ENCODE data around the gene TULP4.

Gene TULP4

DNA sequence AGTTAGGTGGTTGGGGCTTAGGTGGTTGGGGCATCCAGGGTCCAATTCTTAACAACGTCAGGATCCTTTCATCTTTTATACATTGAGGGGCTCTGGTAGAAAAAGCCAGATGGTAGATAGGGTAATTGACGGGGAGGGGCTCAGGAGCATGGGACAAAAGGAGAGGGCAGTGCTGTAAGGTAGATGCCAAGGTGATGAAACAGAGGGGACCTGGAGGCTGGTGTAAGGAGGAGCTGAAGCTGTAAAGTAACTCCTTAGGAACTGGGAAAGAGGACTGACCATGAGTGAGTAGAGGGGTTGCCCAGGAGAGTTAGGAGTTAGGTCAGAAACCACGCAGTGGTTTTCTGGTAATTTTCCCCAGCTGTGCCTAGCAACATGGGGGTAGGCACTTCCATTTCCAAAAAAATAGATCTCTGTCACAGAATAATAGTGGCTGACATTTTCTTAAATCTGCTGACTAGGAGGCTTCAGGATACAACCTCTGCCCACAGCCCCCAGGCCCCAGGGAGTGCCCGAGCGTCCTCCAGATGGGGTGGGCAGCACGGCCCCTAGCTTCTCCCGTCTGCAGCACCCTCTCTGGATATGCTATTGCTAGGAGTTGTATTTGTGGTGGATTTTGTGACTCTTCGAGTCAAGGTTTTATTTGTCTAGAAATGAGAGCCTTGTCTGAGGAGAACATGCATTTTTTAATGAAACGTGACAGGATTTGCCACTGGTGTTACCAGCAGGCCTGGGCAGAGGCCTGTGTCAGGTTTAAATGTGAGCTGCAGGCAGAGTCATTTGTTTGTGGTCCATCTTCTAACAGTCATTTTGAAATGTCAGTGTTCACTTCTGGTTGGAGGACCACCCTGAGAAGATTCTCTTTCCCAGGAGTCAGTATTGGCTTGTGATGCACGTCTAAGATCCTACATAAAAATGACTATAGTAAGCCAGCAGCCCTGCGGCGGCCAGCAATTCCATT, 44.6 kb downstream of the TULP4 start:
- peaks cover 2 to 21% (median 14%) of the 10 kb centered on the region in 10 experiments; a peak in 19 of 20 replicates for H3K4me1 ChIP-seq
- H3K9me3 ChIP-seq (replicated peaks in 1 of 11): peaks cover 0 to 7% (median 2%) of the 10 kb centered on the region in 11 experiments; a peak in 13 of 22 replicates
- peak overlapping the region in 6 of 11 experiments; percentile 8 to 33 (median 20); a peak in 5 of 22 replicates for H3K4me2 ChIP-seq
- peaks cover 24 to 69% (median 40%) of the 10 kb centered on the region in 11 experiments; a peak in 18 of 22 replicates for H4K20me1 ChIP-seq
- TF ChIP-seq Cebpa-rat (IDR thresholded peaks at IDR 0.05): no peak
- no peak overlapping the region for H3K27ac ChIP-seq
- no peak overlapping the region for H3K4me3 ChIP-seq
- peaks cover 0 to 28% (median 9%) of the 10 kb centered on the region in 11 experiments; a peak in 7 of 22 replicates for H3K36me3 ChIP-seq
- no peak overlapping the region for H3K9ac ChIP-seq
- H3K27me3 ChIP-seq: no peaks in the 10 kb centered on the region

DNA sequence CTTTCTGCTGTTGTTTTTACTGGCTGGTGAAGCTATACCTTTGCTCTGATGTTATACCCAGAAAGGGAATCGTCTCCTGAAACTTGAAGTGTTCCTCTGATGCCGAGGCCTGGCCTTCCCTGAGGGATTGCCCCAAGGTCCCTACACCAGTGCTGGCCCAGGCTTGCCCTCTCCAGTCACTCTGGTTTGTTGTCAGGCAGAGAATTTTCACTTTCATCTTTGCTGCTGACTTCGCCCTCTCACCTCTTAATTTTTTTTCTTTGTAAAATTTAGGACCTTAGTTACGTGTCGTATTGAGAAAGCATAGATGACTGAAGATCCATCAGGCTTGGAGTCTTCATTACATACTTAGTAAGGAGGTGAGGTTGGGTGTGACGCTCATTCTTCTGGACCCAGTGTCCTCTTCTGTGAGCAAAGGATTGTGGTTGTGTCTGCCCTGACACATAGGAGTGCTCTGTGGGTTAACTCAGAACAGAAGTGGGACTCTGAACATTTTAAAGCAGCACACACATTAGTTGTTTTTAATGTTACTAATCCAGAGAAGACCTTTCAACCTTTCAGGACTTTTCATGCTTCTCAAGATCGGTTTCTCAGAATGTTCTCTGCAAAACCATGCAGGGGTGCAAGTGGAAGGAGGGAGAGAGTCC, 45.4 kb downstream of the TULP4 start:
- Histone ChIP-seq H3K9ac (no peak overlapping the region), H3K36me3 (peaks cover 0 to 34% (median 9%) of the 10 kb centered on the region in 11 experiments; a peak in 7 of 22 replicates), H3K27me3 (no peaks in the 10 kb centered on the region), H3K4me2 (no peak overlapping the region), H3K27ac (no peak overlapping the region), H3K9me3 (replicated peaks in 1 of 11) (no peaks in the 10 kb centered on the region; a peak in 1 of 22 replicates), H3K4me1 (peaks cover 4 to 25% (median 14%) of the 10 kb centered on the region in 10 experiments; a peak in 19 of 20 replicates), H3K4me3 (no peak overlapping the region), H4K20me1 (peaks cover 24 to 75% (median 40%) of the 10 kb centered on the region in 11 experiments; a peak in 18 of 22 replicates)
- no peak for TF ChIP-seq Cebpa-rat (IDR thresholded peaks at IDR 0.05)

DNA sequence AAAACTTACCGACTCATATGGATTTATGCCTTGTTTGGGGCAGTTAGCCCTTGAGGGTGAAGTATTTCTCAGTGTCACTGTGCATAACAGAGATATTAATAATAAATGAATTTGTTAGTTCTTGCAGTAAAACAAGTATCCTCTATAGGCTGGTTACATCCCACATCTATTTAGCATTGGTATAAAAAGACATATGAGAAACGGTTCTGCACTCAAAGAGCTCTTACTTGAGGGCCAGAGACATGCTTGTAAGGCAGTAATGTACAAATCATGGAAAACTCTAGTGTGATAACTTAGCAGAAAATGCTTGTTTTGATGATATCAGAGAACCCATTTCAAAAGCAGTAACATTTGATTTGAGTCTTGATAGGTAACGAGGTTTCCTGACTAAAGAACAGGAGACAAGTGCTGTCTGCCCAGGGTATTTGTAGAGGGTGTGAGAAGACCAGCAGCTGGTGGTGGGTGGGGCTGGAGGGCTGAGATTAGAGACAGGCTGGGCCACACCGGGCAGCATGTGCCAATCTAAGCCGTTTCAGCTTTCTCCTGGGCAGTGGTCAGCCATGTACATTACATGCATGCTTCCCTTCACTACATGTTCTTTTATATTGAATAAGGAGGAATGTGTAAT, 46.3 kb downstream of the TULP4 start:
- peaks cover 4 to 25% (median 14%) of the 10 kb centered on the region in 10 experiments; a peak in 19 of 20 replicates for H3K4me1 ChIP-seq
- no peak overlapping the region for H3K27ac ChIP-seq
- no peak overlapping the region for H3K4me2 ChIP-seq
- TF ChIP-seq Cebpa-rat (IDR thresholded peaks at IDR 0.05): no peak
- no peak overlapping the region for H3K4me3 ChIP-seq
- H3K9ac ChIP-seq: no peak overlapping the region
- no peaks in the 10 kb centered on the region for H3K27me3 ChIP-seq
- peaks cover 0 to 38% (median 8%) of the 10 kb centered on the region in 11 experiments; a peak in 8 of 22 replicates for H3K36me3 ChIP-seq
- H3K9me3 ChIP-seq (replicated peaks in 1 of 11): peaks cover 0 to 4% (median 3%) of the 10 kb centered on the region in 11 experiments; a peak in 4 of 22 replicates
- peaks cover 24 to 75% (median 40%) of the 10 kb centered on the region in 11 experiments; a peak in 18 of 22 replicates for H4K20me1 ChIP-seq

DNA sequence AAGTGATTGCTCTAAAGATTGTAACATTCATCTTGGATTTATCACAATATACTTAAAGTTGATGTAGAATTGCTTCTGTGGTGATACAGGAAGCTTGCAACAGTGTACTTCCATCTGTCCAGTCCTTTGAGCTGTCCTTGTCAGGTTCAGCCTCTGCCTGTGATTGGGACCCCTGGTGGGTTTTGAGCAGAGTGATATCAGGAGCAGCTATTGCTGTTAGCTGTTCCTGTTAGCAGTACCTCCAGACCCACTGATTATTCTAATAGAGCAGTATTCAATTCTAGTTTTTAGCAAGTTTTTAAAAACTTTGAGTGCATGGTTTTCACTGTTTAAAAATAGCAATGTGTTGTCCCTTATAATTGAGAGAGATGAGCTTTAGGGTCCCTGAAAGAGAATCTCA, 48.8 kb downstream of the TULP4 start:
- no peak for TF ChIP-seq Cebpa-rat (IDR thresholded peaks at IDR 0.05)
- H3K27ac ChIP-seq: no peak overlapping the region
- H3K9me3 ChIP-seq (replicated peaks in 1 of 11): peaks cover 0 to 24% (median 15%) of the 10 kb centered on the region in 11 experiments; a peak in 15 of 22 replicates
- H3K27me3 ChIP-seq: no peaks in the 10 kb centered on the region
- H3K4me1 ChIP-seq: peaks cover 4 to 17% (median 12%) of the 10 kb centered on the region in 10 experiments; a peak in 18 of 20 replicates
- no peak overlapping the region for H3K4me2 ChIP-seq
- no peak overlapping the region for H3K9ac ChIP-seq
- peaks cover 0 to 29% (median 1%) of the 10 kb centered on the region in 11 experiments; a peak in 5 of 22 replicates for H3K36me3 ChIP-seq
- H4K20me1 ChIP-seq: peaks cover 24 to 60% (median 40%) of the 10 kb centered on the region in 11 experiments; a peak in 17 of 22 replicates
- H3K4me3 ChIP-seq: no peak overlapping the region

DNA sequence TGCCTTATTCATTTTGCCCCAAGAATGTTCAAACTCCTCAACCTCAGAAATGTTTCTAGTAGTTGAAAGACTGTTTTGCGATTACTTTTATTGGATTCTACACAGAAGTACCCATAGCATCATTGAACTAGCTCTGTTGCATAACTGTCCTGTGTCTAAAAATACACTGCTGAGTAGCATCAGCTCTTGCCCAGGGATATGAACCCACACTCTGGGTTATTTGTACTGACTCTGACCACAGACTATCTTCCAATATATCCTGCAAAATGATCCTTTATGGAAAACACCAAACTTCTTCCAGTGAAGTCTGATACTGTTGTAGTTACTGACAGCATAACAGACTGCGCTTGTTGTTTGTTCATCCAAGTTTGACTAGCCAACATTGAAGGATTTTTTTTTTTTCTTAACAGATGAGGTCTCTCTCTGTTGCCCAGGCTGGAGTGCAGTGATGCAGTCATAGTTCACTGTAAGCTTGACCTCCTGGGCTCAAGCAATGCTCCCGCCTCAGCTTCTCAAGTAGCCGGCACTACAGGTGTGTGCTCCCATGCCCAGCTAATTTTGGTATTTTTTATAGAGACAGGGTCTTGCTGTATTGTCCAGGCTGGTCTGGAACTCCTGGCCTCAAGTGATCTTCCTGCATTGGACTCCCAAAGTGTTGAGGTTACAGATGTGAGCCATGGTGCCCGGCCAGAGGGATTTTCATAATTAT, 49.9 kb downstream of the TULP4 start:
- Histone ChIP-seq H3K4me1 (peaks cover 0 to 19% (median 5%) of the 10 kb centered on the region in 10 experiments; a peak in 13 of 20 replicates), H3K9ac (no peak overlapping the region), H3K36me3 (peaks cover 0 to 26% (median 6%) of the 10 kb centered on the region in 11 experiments; a peak in 10 of 22 replicates), H3K4me2 (no peak overlapping the region), H3K9me3 (replicated peaks in 1 of 11) (peaks cover 0 to 28% (median 19%) of the 10 kb centered on the region in 11 experiments; a peak in 15 of 22 replicates), H3K27me3 (no peaks in the 10 kb centered on the region), H3K4me3 (no peak overlapping the region), H3K27ac (no peak overlapping the region), H4K20me1 (peaks cover 14 to 51% (median 29%) of the 10 kb centered on the region in 11 experiments; a peak in 16 of 22 replicates)
- TF ChIP-seq Cebpa-rat (IDR thresholded peaks at IDR 0.05): no peak

DNA sequence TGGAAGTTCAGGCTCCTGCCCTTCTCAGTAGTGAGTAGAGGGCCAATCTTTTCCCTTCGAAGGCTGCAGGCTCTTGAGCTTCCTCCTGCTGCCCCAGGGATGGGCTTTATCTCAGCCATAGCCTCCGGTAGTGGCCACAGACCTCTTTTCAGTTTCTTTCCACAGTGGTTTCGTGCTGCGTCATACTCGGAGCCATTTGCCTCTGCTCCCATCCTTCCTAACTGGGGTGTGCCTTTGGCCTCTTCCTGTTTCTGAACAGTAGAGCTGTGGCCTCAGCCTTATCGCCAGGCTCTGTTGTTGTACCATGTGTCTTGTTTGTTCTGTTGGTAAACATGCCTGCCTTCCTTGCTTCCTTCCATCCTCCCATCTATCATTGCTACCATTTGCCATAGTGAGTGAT, 54.1 kb downstream of the TULP4 start:
- Histone ChIP-seq H3K9me3 (replicated peaks in 1 of 11) (peaks cover 0 to 28% (median 19%) of the 10 kb centered on the region in 11 experiments; a peak in 15 of 22 replicates), H3K4me1 (peaks cover 5 to 15% (median 10%) of the 10 kb centered on the region in 10 experiments; a peak in 15 of 20 replicates), H3K4me2 (peak overlapping the region in 1 of 11 experiments; percentile 15; a peak in 1 of 22 replicates), H3K36me3 (peaks cover 0 to 23% (median 10%) of the 10 kb centered on the region in 11 experiments; a peak in 12 of 22 replicates), H3K4me3 (no peak overlapping the region), H3K9ac (no peak overlapping the region), H3K27me3 (no peaks in the 10 kb centered on the region), H3K27ac (no peak overlapping the region), H4K20me1 (peaks cover 0 to 27% (median 7%) of the 10 kb centered on the region in 11 experiments; a peak in 8 of 22 replicates)
- TF ChIP-seq Cebpa-rat (IDR thresholded peaks at IDR 0.05): no peak

DNA sequence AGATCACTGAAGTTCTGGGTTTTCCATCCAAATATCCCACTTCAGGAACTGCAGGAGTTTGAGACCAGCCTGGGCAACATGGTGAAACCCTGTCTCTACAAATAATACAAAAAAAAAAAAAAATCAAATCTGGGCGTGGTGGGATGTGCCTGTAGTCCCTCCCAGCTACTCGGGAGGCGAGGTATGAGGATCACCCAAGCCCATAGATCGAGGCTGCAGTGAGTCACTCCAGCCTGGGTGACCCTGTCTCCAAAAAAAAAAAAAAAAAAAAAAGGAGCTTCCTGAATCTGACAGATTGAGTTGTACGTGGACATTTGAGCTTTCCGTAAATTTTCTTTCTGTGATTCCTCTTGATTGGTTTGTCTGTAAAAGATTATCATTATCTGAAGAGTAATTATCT, 55.6 kb downstream of the TULP4 start:
- Histone ChIP-seq H3K9ac (no peak overlapping the region), H4K20me1 (peaks cover 0 to 19% (median 5%) of the 10 kb centered on the region in 11 experiments; a peak in 7 of 22 replicates), H3K36me3 (peaks cover 0 to 21% (median 6%) of the 10 kb centered on the region in 11 experiments; a peak in 12 of 22 replicates), H3K9me3 (replicated peaks in 1 of 11) (peaks cover 0 to 28% (median 19%) of the 10 kb centered on the region in 11 experiments; a peak in 15 of 22 replicates), H3K4me2 (no peak overlapping the region), H3K27me3 (no peaks in the 10 kb centered on the region), H3K4me3 (no peak overlapping the region), H3K27ac (no peak overlapping the region), H3K4me1 (peaks cover 0 to 11% (median 5%) of the 10 kb centered on the region in 10 experiments; a peak in 12 of 20 replicates)
- no peak for TF ChIP-seq Cebpa-rat (IDR thresholded peaks at IDR 0.05)

Data from BLaER1 treated with 17β-estradiol and CSF1 and Interleukin-3, amounts not matched to agents 10 nM and 100 nM (cell line).